Kidney epithelial cell (primary cell): Measurements from ENCODE around the gene NPEPL1. TPM values are rescaled to one million over a fixed set of nuclear protein-coding genes. Genes with fewer than 3 reads are reported as not detected.
"Not testable (repeated sequence)": the region's sequence is repeated elsewhere in the genome, so short reads cannot be mapped to it uniquely, and the experiment has no call there.

Experiments
- DNase-seq: peaks from one replicate; pipeline ENCODE4 v3.0.0-alpha.2; 2010; ENCODE audit warnings: low read depth
- H3K27me3 ChIP-seq: 2 replicates; pipeline ENCODE4 v1.6.0; 2011; ENCODE audit warnings: low read length; ENCODE audit not compliant: control insufficient read depth, insufficient read depth
- H3K36me3 ChIP-seq: 2 replicates; pipeline ENCODE4 v1.5.1; 2011; ENCODE audit warnings: low read length; ENCODE audit not compliant: control insufficient read depth, insufficient read depth
- H3K4me3 ChIP-seq: 2 replicates; pipeline ENCODE4 v1.5.1; 2011; ENCODE audit warnings: low read depth, mild to moderate bottlenecking, control low read depth, low read length
- CTCF ChIP-seq: IDR thresholded peaks from 2 replicates; pipeline ENCODE4 v1.5.1; 2011; ENCODE audit warnings: mild to moderate bottlenecking, moderate library complexity, low read length, control low read depth, inconsistent platforms; ENCODE audit not compliant: insufficient read depth, poor library complexity, severe bottlenecking
- total RNA-seq: library from RNA; depleted of rRNA; stranded (reverse); fragments of >200 nt; gene quantifications from 2 replicates; pipeline ENCODE4 v1.2.3, GENCODE V29; 2015

The NPEPL1 gene
- total RNA-seq, 1 donor from 2014 or later = 29.7 TPM

- TF ChIP-seq CTCF = no peak
- Histone ChIP-seq H3K27me3 (no peaks in the 10 kb centered on the region), H3K36me3 (no peaks in the 10 kb centered on the region)
These were observed 63.3 kb downstream of the NPEPL1 start for GRCh38 chr20:58755766-58756449.

DNA sequence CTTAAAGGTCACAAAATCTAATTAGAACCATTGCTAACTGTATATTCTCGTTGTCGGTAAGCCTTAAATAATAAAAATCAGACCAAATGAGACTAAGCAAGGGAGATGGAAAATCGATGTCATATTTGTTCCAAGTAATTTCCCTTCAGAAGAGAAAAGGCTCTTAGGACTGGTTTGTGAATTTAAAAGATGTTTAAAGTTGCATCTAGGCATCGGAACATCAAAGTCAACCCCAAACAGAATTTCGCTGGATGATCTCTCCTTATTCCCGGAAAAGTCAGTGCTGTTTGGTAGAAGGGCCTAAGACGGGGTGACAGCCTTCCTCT is 63.8 kb downstream of the NPEPL1 start:
- TF ChIP-seq CTCF = no peak
- no peak overlapping the region for H3K4me3 ChIP-seq
- no peaks in the 10 kb centered on the region for H3K27me3 ChIP-seq
- DNase-seq = no peak
- no peaks in the 10 kb centered on the region for H3K36me3 ChIP-seq

More at GRCh38 chr20:58755766-58756449, 63.3 kb downstream of the NPEPL1 start:
- no peak overlapping the region for H3K4me3 ChIP-seq
- DNase-seq = no peak

DNA sequence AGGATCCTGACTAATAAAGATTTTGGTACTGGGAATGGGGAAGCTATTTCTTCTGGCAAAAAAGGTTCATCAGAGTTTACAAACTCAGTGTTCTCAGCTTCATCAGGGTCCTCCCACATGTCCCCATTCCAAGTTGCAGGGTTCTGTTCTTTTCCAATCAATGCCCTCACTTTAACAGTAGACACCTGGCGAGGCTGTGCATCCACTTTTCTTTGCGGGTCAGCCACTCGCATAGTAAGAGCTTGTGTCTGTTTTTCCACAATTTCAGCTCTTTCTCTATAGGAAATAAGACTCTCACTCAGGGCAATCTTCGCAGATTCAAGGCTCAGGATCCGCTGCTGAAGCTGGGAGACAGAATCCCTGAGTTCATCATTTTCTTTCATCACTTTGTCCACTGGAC is 65.0 kb downstream of the NPEPL1 start:
- not testable (repeated sequence) for H3K4me3 ChIP-seq, H3K27me3 ChIP-seq, H3K36me3 ChIP-seq, DNase-seq

GRCh38 chr20:58759947-58760346 is 67.3 kb downstream of the NPEPL1 start:
- Histone ChIP-seq H3K4me3 (no peak overlapping the region), H3K27me3 (no peaks in the 10 kb centered on the region), H3K36me3 (no peaks in the 10 kb centered on the region)
- no peak for DNase-seq
- no peak for TF ChIP-seq CTCF

- TF ChIP-seq CTCF = no peak
- no peaks in the 10 kb centered on the region for H3K27me3 ChIP-seq
- H3K4me3 ChIP-seq = no peak overlapping the region
These were observed 68.3 kb downstream of the NPEPL1 start for GRCh38 chr20:58760856-58761255.

DNA sequence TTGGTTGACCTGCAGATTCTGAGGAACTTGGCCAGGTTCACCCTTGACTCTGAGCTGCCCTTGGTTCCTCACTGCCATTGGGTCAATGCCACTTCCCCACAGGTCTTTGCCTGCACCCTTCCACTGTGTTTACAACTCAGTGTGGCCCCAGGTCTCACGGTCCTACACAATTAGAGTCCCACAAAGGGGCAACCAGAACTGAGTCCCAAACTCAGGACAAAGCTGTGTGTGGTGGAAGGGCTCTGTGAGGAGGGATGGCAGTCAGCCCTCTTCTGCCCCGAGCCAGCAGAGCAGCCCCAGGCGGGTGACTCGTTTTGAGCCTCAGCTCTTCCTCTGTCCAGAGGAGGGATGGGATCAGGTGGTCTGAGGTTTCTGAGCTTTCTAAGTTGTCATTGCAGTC is 69.5 kb downstream of the NPEPL1 start:
- Histone ChIP-seq H3K36me3 (no peaks in the 10 kb centered on the region), H3K27me3 (no peaks in the 10 kb centered on the region), H3K4me3 (no peak overlapping the region)
- no peak for TF ChIP-seq CTCF
- no peak for DNase-seq

More at GRCh38 chr20:58760856-58761255, 68.3 kb downstream of the NPEPL1 start:
- DNase-seq = no peak
- no peaks in the 10 kb centered on the region for H3K36me3 ChIP-seq
